ENCODE measurements around the gene ARMCX4.

- TF ChIP-seq POLR2A (IDR thresholded peaks at IDR 0.05; ENCODE audit: low read depth) (no peak), EP300 (IDR thresholded peaks at IDR 0.05) (no peak), CTCF (IDR thresholded peaks at IDR 0.05) (no peak)
Measured at GRCh38 chrX:101483705-101484104, 1.6 kb upstream of the ARMCX4 start.
